ENCODE measurements around the gene KCTD18. TPM values are rescaled to one million over a fixed set of nuclear protein-coding genes. Genes with fewer than 3 reads are reported as not detected.

The KCTD18 gene
- total RNA-seq, 1 donor: 33.7 TPM

GRCh38 chr2:200452377-200452776 lies 57.5 kb downstream of the KCTD18 start:
- no peaks in the 10 kb centered on the region for H3K79me2 ChIP-seq (ENCODE audit: insufficient read depth, low read length)
- no peak overlapping the region for H2AFZ ChIP-seq (ENCODE audit: low read length)
- no peak for DNase-seq (ENCODE audit: insufficient read length, low spot score, missing footprints)
- no peak for TF ChIP-seq CTCF (IDR thresholded peaks at IDR 0.05; ENCODE audit: extremely low read depth, low read depth, low read length)
- peaks cover 6% of the 10 kb centered on the region for H3K36me3 ChIP-seq (ENCODE audit: insufficient read depth, low read length)
- no peak overlapping the region for H3K27ac ChIP-seq (ENCODE audit: low read depth, low read length)
- H3K4me3 ChIP-seq (ENCODE audit: insufficient read depth, low read length): no peak overlapping the region
- H3K27me3 ChIP-seq (ENCODE audit: insufficient read depth, low read length): no peaks in the 10 kb centered on the region
- no peak overlapping the region for H3K4me2 ChIP-seq (ENCODE audit: insufficient read depth, low read length)
- no peaks in the 10 kb centered on the region for H4K20me1 ChIP-seq (ENCODE audit: insufficient read depth, low read length)
- no peaks in the 10 kb centered on the region for H3K9me3 ChIP-seq (ENCODE audit: low read depth, low read length)
- H3K4me1 ChIP-seq (ENCODE audit: insufficient read depth, low read length): peaks cover 18% of the 10 kb centered on the region

- no peaks in the 10 kb centered on the region for H4K20me1 ChIP-seq (ENCODE audit: insufficient read depth, low read length)
- no peak overlapping the region for H2AFZ ChIP-seq (ENCODE audit: low read length)
- no peak overlapping the region for H3K4me3 ChIP-seq (ENCODE audit: insufficient read depth, low read length)
- H3K27me3 ChIP-seq (ENCODE audit: insufficient read depth, low read length): no peaks in the 10 kb centered on the region
- DNase-seq (ENCODE audit: insufficient read length, low spot score, missing footprints): no peak
- no peaks in the 10 kb centered on the region for H3K79me2 ChIP-seq (ENCODE audit: insufficient read depth, low read length)
- no peak overlapping the region for H3K4me2 ChIP-seq (ENCODE audit: insufficient read depth, low read length)
- TF ChIP-seq CTCF (IDR thresholded peaks at IDR 0.05; ENCODE audit: extremely low read depth, low read depth, low read length): no peak
- H3K36me3 ChIP-seq (ENCODE audit: insufficient read depth, low read length): peaks cover 6% of the 10 kb centered on the region
- no peaks in the 10 kb centered on the region for H3K9me3 ChIP-seq (ENCODE audit: low read depth, low read length)
- H3K4me1 ChIP-seq (ENCODE audit: insufficient read depth, low read length): peaks cover 18% of the 10 kb centered on the region
- H3K27ac ChIP-seq (ENCODE audit: low read depth, low read length): no peak overlapping the region
Observed at GRCh38 chr2:200451511-200451910, 58.4 kb downstream of the KCTD18 start.

GRCh38 chr2:200450288-200450687 lies 59.6 kb downstream of the KCTD18 start:
- no peaks in the 10 kb centered on the region for H3K79me2 ChIP-seq (ENCODE audit: insufficient read depth, low read length)
- no peaks in the 10 kb centered on the region for H3K9me3 ChIP-seq (ENCODE audit: low read depth, low read length)
- DNase-seq (ENCODE audit: insufficient read length, low spot score, missing footprints): no peak
- peaks cover 9% of the 10 kb centered on the region for H3K4me1 ChIP-seq (ENCODE audit: insufficient read depth, low read length)
- no peak overlapping the region for H3K27ac ChIP-seq (ENCODE audit: low read depth, low read length)
- no peak overlapping the region for H3K4me2 ChIP-seq (ENCODE audit: insufficient read depth, low read length)
- H3K27me3 ChIP-seq (ENCODE audit: insufficient read depth, low read length): no peaks in the 10 kb centered on the region
- no peak overlapping the region for H3K4me3 ChIP-seq (ENCODE audit: insufficient read depth, low read length)
- H4K20me1 ChIP-seq (ENCODE audit: insufficient read depth, low read length): no peaks in the 10 kb centered on the region
- no peak overlapping the region for H2AFZ ChIP-seq (ENCODE audit: low read length)
- no peak for TF ChIP-seq CTCF (IDR thresholded peaks at IDR 0.05; ENCODE audit: extremely low read depth, low read depth, low read length)
- H3K36me3 ChIP-seq (ENCODE audit: insufficient read depth, low read length): peaks cover 6% of the 10 kb centered on the region

GRCh38 chr2:200449149-200449548 lies 60.7 kb downstream of the KCTD18 start:
- no peaks in the 10 kb centered on the region for H3K4me1 ChIP-seq (ENCODE audit: insufficient read depth, low read length)
- no peak overlapping the region for H3K4me3 ChIP-seq (ENCODE audit: insufficient read depth, low read length)
- no peak overlapping the region for H3K4me2 ChIP-seq (ENCODE audit: insufficient read depth, low read length)
- H2AFZ ChIP-seq (ENCODE audit: low read length): no peak overlapping the region
- no peaks in the 10 kb centered on the region for H4K20me1 ChIP-seq (ENCODE audit: insufficient read depth, low read length)
- peaks cover 10% of the 10 kb centered on the region for H3K36me3 ChIP-seq (ENCODE audit: insufficient read depth, low read length)
- TF ChIP-seq CTCF (IDR thresholded peaks at IDR 0.05; ENCODE audit: extremely low read depth, low read depth, low read length): no peak
- no peak for DNase-seq (ENCODE audit: insufficient read length, low spot score, missing footprints)
- no peaks in the 10 kb centered on the region for H3K27me3 ChIP-seq (ENCODE audit: insufficient read depth, low read length)
- no peak overlapping the region for H3K27ac ChIP-seq (ENCODE audit: low read depth, low read length)
- no peaks in the 10 kb centered on the region for H3K79me2 ChIP-seq (ENCODE audit: insufficient read depth, low read length)
- H3K9me3 ChIP-seq (ENCODE audit: low read depth, low read length): no peaks in the 10 kb centered on the region
